Measurements from ENCODE around the gene SMAP1.
A peak's percentile ranks its signal among the peaks of the same experiment; 100 is the strongest.

Gene SMAP1

GRCh38 chr6:70667711-70668498, at the start of gene SMAP1:
Gene SMAP1, plus strand, starts transcription at chr6:70667883. Its CDS starts 141 bp downstream, at chr6:70668024.
- peak; percentile 39 for DNase-seq

GRCh38 chr6:70620746-70621145, 46.9 kb upstream of the SMAP1 start:
- no peak for DNase-seq

GRCh38 chr6:70622461-70622860, 45.2 kb upstream of the SMAP1 start:
- DNase-seq: no peak

GRCh38 chr6:70625436-70625835, 42.2 kb upstream of the SMAP1 start:
- DNase-seq: no peak

GRCh38 chr6:70627500-70628254, 40.0 kb upstream of the SMAP1 start:
- DNase-seq: no peak

GRCh38 chr6:70629929-70630328, 37.8 kb upstream of the SMAP1 start:
- DNase-seq: no peak

GRCh38 chr6:70633870-70634269, 33.8 kb upstream of the SMAP1 start:
- no peak for DNase-seq

- DNase-seq: no peak
Measured at GRCh38 chr6:70636596-70636995, 31.1 kb upstream of the SMAP1 start.

- no peak for DNase-seq
Measured at GRCh38 chr6:70638468-70638867, 29.2 kb upstream of the SMAP1 start.

- DNase-seq: no peak
Measured at GRCh38 chr6:70651326-70651905, 16.3 kb upstream of the SMAP1 start.

- DNase-seq: no peak
Measured at GRCh38 chr6:70652216-70652615, 15.5 kb upstream of the SMAP1 start.

GRCh38 chr6:70657706-70658105, 10.0 kb upstream of the SMAP1 start:
- no peak for DNase-seq

- DNase-seq: no peak
Measured at GRCh38 chr6:70663881-70664466, 3.7 kb upstream of the SMAP1 start.

- no peak for DNase-seq
Measured at GRCh38 chr6:70666706-70667105, 977 bp upstream of the SMAP1 start.

- DNase-seq: no peak
Measured at GRCh38 chr6:70667256-70667710, 400 bp upstream of the SMAP1 start.

GRCh38 chr6:70668499-70668812, 773 bp downstream of the SMAP1 start:
- no peak for DNase-seq

- no peak for DNase-seq
Measured at GRCh38 chr6:70669133-70669532, 1.4 kb downstream of the SMAP1 start.

GRCh38 chr6:70672549-70672948, 4.9 kb downstream of the SMAP1 start:
- no peak for DNase-seq

GRCh38 chr6:70673054-70673453, 5.4 kb downstream of the SMAP1 start:
- no peak for DNase-seq

- no peak for DNase-seq
Measured at GRCh38 chr6:70673601-70674000, 5.9 kb downstream of the SMAP1 start.

GRCh38 chr6:70675822-70676221, 8.1 kb downstream of the SMAP1 start:
- DNase-seq: no peak

GRCh38 chr6:70676821-70677220, 9.1 kb downstream of the SMAP1 start:
- no peak for DNase-seq

GRCh38 chr6:70680396-70680795, 12.7 kb downstream of the SMAP1 start:
- DNase-seq: no peak

All from NCI-H1436 treated with DMSO at 0.1 percent for 48 hours (cell line).